GM23248 (cell line): Measurements from ENCODE around the gene DYSF.

Experiments used
- EZH2 ChIP-seq: fragments of 200-600 bp; sonication (generic); IDR thresholded peaks from 2 replicates; pipeline ENCODE4 v1.6.1; 2018; ENCODE audit warnings: antibody characterized with exemption, mild to moderate bottlenecking; ENCODE audit not compliant: insufficient read depth, poor library complexity, severe bottlenecking
- EZH2phosphoT487 ChIP-seq: fragments of 200-600 bp; sonication (generic); IDR thresholded peaks from 2 replicates; pipeline ENCODE4 v1.6.1; 2018; ENCODE audit warnings: antibody characterized with exemption, moderate library complexity, mild to moderate bottlenecking, low read depth; ENCODE audit not compliant: insufficient read depth

- TF ChIP-seq EZH2 = no peak
- TF ChIP-seq EZH2phosphoT487 = no peak
Measured at GRCh38 chr2:71669058-71669456, 215.7 kb downstream of the DYSF start.
